HG03108 (cell line): ENCODE measurements around the gene PATE1.
"Not testable (repeated sequence)": the region's sequence is repeated elsewhere in the genome, so short reads cannot be mapped to it uniquely, and the experiment has no call there.

ENCODE experiments used
- ATAC-seq: cut with Tn5 transposase; IDR thresholded peaks from one replicate; pipeline ENCODE4 v1.9.1; 2021; ENCODE audit warnings: moderate library complexity; ENCODE audit not compliant: unreplicated experiment

Gene PATE1

GRCh38 chr11:125745979-125746378 lies at the start of gene PATE1:
Gene PATE1 (plus strand): TSS chr11:125746279. CDS start chr11:125746305, 26 bp downstream.
- no peak for ATAC-seq

- ATAC-seq = no peak
Measured at GRCh38 chr11:125701018-125701610, 45.0 kb upstream of the PATE1 start.

- ATAC-seq = no peak
Measured at GRCh38 chr11:125701858-125702621, 44.0 kb upstream of the PATE1 start.

GRCh38 chr11:125704686-125705085 lies 41.4 kb upstream of the PATE1 start:
- not testable (repeated sequence) for ATAC-seq

GRCh38 chr11:125720781-125721180 lies 25.3 kb upstream of the PATE1 start:
- ATAC-seq = no peak

- ATAC-seq = no peak
Measured at GRCh38 chr11:125724125-125724524, 22.0 kb upstream of the PATE1 start.

GRCh38 chr11:125728969-125729368 lies 17.1 kb upstream of the PATE1 start:
- ATAC-seq = no peak

- no peak for ATAC-seq
Measured at GRCh38 chr11:125740617-125741016, 5.5 kb upstream of the PATE1 start.

- ATAC-seq = no peak
Measured at GRCh38 chr11:125743681-125744080, 2.4 kb upstream of the PATE1 start.

- ATAC-seq = no peak
Measured at GRCh38 chr11:125750629-125751028, 4.5 kb downstream of the PATE1 start.

- no peak for ATAC-seq
Measured at GRCh38 chr11:125756050-125756449, 10.0 kb downstream of the PATE1 start.

GRCh38 chr11:125762445-125762844 lies 16.4 kb downstream of the PATE1 start:
- ATAC-seq = no peak

GRCh38 chr11:125763483-125763882 lies 17.4 kb downstream of the PATE1 start:
- no peak for ATAC-seq

- ATAC-seq = no peak
Measured at GRCh38 chr11:125766251-125766650, 20.2 kb downstream of the PATE1 start.

- ATAC-seq = no peak
Measured at GRCh38 chr11:125768336-125769046, 22.4 kb downstream of the PATE1 start.

GRCh38 chr11:125770583-125770982 lies 24.5 kb downstream of the PATE1 start:
- ATAC-seq = no peak

- no peak for ATAC-seq
Measured at GRCh38 chr11:125772834-125773505, 26.9 kb downstream of the PATE1 start.

- ATAC-seq = no peak
Measured at GRCh38 chr11:125773516-125773915, 27.4 kb downstream of the PATE1 start.

GRCh38 chr11:125777309-125777708 lies 31.2 kb downstream of the PATE1 start:
- no peak for ATAC-seq

- no peak for ATAC-seq
Measured at GRCh38 chr11:125778728-125779127, 32.6 kb downstream of the PATE1 start, which contains the start of gene PATE2. Gene PATE2 (minus strand): TSS chr11:125778828. CDS start chr11:125778773, 55 bp downstream.

- no peak for ATAC-seq
Measured at GRCh38 chr11:125784678-125785077, 38.6 kb downstream of the PATE1 start.
